Superior temporal gyrus (tissue), 1 donor: ENCODE results near the gene CARD9.

ENCODE experiments used
- DNase-seq: peaks from one replicate; pipeline ENCODE4 v3.0.0-alpha.2; 2016; ENCODE audit errors: extremely low spot score

The CARD9 gene

GRCh38 chr9:136335296-136336155, 37.9 kb downstream of the CARD9 start:
- DNase-seq: no peak

DNA sequence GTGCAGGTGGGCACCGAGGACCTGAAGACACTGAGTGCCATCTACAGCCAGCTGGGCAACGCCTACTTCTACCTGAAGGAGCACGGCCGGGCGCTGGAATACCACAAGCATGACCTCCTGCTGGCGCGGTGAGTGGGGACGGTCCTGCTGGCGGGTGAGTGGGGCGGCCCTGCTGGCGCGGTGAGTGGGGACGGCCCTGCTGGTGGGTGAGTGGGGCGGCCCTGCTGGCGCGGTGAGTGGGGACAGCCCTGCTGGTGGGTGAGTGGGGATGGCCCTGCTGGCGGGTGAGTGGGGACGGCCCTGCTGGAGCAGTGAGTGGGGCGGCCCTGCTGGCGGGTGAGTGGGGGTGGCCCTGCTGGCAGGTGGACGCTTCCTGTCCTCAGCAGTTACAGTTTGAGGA, 38.9 kb downstream of the CARD9 start:
- DNase-seq: no peak

DNA sequence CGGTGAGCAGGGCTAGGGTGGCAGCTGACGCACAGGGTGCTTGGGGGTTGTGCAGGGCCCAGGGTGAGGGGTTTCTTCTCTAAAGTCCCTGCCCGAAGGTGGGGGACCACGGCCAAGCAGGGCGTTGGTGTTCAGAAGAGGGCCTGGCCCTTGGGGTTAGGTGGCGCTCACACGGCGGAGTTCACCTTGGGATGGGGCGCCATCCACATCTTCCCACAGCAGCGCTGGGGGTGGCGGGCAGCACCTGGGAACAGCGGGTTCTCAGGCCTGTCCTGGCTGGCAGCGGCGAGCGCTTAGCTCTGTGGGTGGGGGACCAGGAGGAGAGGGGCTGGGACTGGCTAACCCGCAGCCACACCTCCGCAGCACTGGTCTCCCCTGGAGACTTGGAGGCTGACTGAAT, 40.0 kb downstream of the CARD9 start:
- no peak for DNase-seq

- DNase-seq: no peak
Measured at GRCh38 chr9:136333045-136333444, 40.4 kb downstream of the CARD9 start.

DNA sequence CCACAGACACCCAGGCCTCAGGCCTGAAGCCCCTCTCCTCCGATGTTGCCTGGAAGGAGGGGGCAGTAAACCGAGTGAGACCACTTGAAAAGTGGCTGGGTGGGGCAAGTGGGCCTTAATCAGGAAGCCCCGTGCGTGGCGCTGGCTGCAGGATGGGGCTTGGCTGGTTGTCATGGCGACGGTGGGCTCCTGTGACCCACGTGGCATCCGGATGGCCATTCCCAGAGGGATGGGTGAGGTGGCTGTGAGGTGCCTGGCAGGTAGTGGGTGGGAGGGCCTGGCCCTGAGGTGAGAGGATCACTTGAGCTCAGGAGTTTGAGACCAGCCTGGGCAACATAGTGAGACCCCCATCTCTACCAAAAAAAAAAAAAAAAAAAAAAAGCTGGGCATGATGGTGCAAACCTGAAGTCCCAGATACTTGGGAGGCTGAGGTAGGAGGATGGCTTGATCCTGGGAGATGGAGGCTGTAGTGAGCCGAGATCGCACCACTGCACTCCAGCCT, 40.9 kb downstream of the CARD9 start:
- no peak for DNase-seq

DNA sequence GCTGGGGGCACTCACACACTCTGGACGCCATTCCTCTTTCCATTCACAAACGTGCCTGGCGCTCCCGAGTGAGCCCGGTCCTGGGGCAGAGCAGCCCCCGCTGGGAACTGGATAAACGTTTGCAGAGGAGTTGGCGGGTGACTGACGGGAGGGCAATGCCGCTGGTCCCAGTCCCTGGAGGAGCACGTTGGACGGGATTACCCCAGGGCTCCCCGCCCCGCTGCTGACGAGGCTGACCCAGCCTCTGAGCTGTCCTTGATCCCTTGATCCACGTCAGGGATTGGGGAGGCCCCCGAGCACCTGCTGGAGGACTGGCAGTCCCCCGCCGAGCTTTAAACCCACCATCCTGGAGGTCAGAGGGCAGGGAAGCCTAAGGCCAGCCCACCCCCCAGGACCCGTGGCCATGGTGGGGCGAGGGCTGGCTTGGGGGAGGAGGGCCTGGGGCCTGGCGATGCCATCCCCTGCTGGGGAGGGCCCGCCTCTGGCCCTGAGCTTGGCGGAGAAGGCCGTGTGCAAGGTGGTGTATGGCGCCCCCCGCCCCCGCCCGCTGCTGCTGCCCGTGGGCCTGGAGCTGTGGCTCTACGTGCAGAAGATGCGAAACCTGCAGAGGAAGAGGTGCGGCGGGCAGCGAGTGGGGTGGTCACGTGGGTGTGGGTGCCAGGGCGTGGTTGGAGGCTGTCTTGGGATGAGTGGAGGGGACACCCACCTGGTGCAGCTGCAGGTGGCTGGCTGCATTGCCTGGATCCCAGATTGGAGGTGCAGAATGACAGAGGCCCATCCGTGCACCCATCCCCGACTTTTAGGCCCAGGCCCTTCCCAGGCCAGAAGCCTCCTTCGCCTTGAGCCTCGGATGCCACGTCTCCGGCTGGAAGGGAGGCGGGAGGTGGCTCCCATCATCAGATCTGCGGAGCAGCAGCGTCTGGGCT, 41.6 kb downstream of the CARD9 start:
- no peak for DNase-seq

GRCh38 chr9:136331030-136331429, 42.4 kb downstream of the CARD9 start:
- no peak for DNase-seq

GRCh38 chr9:136330406-136330990, 43.0 kb downstream of the CARD9 start:
- no peak for DNase-seq

DNA sequence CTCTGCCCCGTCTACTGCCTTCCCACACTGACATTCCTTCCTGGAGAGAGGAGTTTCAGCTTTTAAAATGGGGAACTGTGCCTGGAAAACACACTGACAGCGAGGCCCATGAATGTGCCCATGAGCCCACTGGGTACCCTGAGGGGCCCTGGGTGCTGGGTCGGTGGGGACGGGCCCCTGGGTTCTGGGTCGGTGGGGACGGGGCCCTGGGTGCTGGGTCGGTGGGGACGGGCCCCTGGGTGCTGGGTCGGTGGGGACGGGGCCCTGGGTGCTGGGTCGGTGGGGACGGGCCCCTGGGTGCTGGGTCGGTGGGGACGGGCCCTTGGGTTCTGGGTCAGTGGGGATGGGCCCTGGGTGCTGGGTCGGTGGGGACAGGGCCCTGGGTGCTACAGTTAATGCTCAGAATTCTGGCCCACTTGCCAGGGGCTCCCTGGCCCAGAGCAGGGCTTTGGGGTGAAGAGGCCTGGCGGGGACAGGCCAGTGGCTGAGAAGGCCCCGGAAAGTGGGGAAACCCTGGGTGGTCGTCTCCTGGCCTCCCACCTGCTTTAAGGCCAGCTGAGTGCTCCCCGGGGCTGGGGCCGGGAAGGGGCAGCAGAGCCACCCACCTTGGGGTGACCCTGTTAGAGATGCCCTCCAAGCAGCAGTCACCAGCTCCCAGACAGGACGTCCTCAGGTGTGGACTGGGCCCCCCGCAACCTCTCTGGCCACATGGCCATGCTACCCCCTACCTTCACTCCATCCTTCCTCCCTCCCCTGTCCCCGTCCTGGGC, 43.6 kb downstream of the CARD9 start:
- DNase-seq: no peak

- no peak for DNase-seq
Measured at GRCh38 chr9:136329211-136329627, 44.2 kb downstream of the CARD9 start.

GRCh38 chr9:136328622-136329041, 44.8 kb downstream of the CARD9 start:
- DNase-seq: peak; percentile 39

- no peak for DNase-seq
Measured at GRCh38 chr9:136328011-136328621, 45.4 kb downstream of the CARD9 start.

GRCh38 chr9:136327304-136327974, 46.0 kb downstream of the CARD9 start, which contains the start of gene GPSM1:
Gene GPSM1 (plus strand): TSS chr9:136327539. CDS start chr9:136327696, 157 bp downstream.
- DNase-seq: peak; percentile 22

DNA sequence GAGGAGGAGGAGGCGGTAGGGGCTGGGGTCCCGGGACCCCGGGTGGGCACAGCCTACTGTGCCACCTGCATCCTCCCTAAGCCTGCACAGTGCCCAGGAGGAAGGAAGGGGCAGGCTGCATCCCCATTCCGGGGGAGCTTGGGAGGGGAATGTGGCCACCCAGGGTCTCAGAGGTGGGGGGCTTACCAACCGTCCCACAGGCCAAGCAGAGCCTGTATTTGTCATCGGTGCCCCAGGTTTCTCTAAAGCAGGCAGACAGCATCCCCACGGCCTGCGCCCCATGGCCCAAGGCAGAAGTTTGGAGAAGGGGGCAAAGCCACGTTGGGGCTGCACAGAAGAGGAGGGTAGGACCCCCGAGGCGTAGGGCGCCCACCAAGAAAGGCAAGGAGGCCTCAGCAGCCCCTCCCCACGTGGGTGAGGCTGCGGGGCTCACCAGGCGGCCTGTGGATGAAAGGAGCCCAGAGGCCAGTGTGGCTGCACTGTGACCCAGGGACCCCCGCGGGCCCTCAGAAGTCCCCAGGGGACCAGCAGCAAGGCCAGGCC, 46.6 kb downstream of the CARD9 start:
- DNase-seq: no peak

GRCh38 chr9:136326061-136326760, 47.3 kb downstream of the CARD9 start:
- DNase-seq: no peak

- no peak for DNase-seq
Measured at GRCh38 chr9:136325358-136325757, 48.1 kb downstream of the CARD9 start.

DNA sequence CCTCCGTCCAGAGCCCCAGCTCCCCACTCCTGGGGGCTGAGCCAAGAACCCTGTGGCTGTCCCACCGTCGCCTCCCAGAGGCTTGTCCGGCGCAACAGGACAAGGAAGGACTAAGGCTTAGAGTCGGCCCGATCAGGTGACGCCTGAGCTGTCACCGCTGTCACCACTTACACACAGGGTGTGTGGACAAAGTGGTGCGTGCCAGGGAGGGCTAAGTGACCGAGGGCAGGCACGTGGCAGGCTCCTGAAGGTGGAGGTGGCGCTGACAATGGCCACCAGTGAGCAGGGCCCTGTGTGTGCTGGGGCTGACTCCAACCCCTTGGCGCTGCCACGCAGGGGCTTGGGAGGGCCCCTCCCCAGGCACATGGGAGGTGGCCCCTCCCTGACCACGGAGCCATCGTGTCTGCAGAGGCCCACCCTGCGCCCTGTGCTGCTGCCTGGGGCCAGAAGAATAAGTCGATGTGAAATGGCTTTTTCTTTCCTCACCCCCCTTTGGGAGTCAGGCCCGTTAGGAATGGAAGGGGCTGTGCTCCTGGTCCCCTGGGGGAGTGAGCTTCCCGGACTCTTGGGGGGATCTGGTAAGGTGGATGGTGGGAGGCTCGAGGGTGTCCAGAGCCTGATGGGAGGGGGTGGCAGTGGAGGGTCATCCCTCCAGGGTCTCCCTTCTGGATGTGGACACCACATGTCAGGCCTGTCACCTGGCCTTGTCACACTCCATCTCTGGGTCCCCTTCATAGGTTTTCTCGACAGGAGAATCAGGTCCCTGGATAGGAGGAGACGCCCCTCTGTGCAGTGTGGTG, 48.8 kb downstream of the CARD9 start:
- DNase-seq: no peak

DNA sequence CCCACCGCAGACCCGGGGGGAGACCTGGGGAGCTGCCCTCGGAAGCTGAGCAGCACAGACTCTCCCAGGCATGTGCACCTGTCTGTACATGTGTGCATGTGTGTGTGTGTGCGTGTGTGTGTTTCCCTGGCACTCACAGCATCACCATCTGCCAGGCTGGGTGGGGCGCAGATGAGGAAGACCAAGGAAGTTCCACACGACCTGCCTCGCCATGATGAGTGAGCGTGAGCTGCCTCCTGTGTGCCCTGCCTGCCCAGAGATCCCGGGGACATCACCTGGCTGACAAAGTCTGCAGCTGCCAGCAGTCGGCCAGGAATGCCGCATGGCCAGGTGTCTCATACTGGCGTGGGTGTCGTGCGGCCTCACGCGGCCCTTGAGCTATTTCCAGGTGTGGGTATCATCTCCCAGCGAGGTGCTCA, 50.1 kb downstream of the CARD9 start:
- DNase-seq: no peak
